HK-2 (cell line): ENCODE data around the gene SRGAP2C.
"Not testable (repeated sequence)": the region's sequence is repeated elsewhere in the genome, so short reads cannot be mapped to it uniquely, and the experiment has no call there.

Source experiments
- DNase-seq: peaks from one replicate; pipeline ENCODE4 v3.0.0-alpha.2; 2018; ENCODE audit not compliant: unreplicated experiment

SRGAP2C gene

DNA sequence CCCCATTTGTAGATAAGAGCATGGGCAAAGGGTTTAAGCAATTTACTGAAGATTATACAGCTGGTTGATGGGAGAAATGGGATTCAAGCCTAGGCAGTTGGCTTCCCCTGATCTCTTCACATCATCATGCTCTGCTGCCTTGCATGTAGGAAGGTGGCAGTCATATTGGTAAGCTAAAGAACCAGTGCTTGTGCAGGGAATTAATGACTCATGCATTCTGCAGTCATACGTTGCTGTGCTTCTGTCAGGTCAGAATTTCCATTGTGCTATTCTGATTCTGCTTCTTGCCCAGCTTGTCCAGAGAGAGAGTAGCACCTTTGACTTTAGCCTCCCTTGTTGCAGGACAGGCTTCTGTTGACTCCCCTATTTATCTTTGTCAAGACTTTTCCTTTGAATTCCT lies 153.2 kb downstream of the SRGAP2C start:
- DNase-seq: not testable (repeated sequence)

DNA sequence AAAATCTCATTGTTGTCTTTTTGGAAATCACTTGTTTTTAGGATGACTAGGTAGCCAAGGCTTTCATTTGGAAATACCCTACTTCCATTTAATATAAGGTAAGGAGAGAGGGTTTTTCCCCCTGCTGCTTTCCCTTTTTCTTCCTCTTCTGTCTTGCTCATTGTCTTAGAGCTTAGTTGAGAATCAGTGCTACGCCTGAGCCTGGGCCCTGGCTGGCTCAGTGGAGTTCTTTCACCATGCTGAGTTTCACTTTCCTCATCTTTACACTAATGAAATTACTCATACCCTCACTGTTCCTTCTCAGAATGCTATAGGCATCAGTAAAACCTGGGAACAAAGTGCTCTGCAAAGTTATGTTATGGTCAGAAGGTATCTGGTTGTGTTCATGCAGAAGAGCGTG lies 154.8 kb downstream of the SRGAP2C start:
- DNase-seq: not testable (repeated sequence)

DNA sequence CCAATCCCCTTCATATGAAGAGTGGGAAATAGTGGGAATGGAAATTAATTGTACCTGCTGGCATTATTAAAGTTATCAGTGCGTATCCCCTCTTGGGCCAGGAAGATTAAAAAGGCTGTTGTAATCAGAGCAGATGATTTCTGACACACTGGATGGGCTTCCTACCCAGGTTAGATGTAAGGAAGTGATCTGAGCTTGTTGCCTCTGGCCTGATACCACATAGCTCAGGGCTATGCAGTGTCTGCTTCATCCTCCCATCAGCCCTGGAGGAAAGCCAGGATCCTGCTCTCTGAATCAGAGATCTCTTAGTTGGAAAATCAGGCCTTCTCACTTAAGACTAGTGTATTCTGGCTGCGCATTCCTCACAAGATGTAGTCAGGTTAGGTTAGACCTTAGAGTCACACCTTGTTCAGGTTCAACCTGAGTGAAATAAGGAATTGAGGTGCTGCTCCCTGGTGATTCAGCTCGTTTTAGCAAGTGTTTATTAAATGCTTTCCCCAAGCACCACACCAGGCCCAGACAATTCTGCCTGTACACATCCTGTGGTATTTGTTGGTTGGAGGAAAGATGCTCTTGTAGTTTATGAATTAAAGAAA lies 158.6 kb downstream of the SRGAP2C start:
- not testable (repeated sequence) for DNase-seq

- not testable (repeated sequence) for DNase-seq
These were observed 159.6 kb downstream of the SRGAP2C start for GRCh38 chr1:121344355-121344754.

DNA sequence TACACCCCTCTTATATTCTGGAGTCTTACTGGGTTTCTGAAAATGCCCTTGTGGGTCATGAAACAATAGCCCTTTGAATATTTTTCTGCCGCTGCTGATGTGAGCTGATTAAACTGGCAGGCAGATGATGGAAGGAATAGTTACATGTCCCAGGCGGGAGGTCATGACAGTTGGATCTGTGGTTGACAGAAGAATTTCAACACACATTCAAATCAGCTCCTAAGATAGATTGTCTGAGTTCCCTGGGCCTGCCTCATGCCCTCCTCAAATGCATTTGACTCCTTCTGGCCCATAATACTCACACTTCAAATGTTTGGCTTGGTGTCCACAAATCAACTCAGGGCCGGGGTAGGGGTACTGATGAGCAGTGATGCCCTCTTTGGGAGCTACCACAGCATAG lies 161.9 kb downstream of the SRGAP2C start:
- not testable (repeated sequence) for DNase-seq

GRCh38 chr1:121347476-121347875 lies 162.7 kb downstream of the SRGAP2C start:
- not testable (repeated sequence) for DNase-seq

DNA sequence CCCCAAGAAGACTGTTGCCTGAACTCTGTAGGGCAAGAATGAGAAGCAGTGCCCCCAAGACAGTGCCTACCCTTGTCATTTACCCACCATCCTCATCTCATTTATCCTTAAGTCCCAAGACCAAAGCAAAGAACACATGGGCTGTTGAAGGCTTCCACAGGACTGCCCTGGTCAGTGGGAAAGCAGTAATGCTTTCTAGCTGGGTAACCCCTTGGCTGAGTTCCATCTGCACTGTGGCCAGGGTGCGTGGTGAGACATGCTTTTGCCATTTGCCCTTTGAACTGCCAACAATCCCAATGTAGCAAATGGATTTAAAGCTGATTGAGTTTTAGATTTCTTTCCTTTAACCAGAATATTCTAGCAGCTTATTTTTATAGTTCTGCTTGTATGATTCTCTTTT lies 163.3 kb downstream of the SRGAP2C start:
- DNase-seq: not testable (repeated sequence)

GRCh38 chr1:121349332-121349967 lies 164.7 kb downstream of the SRGAP2C start:
- DNase-seq: not testable (repeated sequence)

DNA sequence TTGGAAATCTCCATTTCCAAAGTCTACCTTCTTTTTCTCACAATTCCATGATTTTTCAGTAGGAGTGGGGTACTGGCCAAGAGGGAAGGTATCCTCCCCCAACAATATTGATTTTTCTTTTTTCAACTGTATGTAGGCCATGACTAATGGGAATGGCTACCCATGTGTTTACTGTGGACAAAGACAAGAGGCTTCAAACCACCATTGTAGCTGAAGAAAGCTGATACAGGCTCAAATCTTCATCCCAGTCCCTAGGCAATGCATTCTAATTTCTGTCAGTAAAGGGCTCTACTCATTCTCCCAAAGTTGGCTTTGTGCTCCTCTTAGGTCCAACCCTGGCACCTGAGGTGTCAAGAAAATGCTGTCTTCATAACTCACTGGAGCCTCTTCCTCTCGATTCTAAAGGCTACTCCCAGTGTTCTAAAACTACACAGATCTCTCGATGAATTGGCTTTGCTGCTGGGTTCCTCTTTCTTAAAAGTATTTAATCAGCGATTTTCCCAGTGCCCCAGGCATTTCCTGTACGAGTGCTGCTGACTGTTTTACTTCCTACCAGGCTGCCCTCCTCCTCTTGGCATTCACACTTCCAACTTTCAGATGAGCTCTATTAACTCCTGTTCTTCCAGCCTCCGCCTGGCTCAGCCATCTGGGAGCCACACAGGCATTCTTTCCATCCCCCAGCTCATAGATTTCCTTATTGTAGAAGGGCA lies 171.1 kb downstream of the SRGAP2C start:
- not testable (repeated sequence) for DNase-seq

- DNase-seq: not testable (repeated sequence)
These were observed 172.0 kb downstream of the SRGAP2C start for GRCh38 chr1:121356819-121357218.

DNA sequence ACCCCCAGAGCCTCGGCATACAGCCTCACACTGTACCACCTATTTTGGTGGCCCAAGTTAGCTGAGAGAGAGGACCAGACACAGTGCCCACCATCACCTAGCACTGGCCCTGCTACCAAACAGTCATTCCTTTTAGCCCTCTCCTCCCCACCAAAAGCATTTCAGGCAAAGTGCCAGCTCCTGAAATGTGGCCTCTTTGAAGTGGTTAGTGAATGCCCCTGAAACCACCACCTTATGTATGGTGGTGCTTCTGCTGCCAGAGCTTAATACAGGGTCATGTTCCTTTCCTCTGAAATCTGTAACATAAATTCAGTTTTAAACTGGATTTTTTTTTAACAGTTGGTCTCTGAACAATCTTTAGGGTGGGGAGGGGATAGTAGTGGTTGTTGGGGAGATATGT lies 175.8 kb downstream of the SRGAP2C start:
- DNase-seq: not testable (repeated sequence)

DNA sequence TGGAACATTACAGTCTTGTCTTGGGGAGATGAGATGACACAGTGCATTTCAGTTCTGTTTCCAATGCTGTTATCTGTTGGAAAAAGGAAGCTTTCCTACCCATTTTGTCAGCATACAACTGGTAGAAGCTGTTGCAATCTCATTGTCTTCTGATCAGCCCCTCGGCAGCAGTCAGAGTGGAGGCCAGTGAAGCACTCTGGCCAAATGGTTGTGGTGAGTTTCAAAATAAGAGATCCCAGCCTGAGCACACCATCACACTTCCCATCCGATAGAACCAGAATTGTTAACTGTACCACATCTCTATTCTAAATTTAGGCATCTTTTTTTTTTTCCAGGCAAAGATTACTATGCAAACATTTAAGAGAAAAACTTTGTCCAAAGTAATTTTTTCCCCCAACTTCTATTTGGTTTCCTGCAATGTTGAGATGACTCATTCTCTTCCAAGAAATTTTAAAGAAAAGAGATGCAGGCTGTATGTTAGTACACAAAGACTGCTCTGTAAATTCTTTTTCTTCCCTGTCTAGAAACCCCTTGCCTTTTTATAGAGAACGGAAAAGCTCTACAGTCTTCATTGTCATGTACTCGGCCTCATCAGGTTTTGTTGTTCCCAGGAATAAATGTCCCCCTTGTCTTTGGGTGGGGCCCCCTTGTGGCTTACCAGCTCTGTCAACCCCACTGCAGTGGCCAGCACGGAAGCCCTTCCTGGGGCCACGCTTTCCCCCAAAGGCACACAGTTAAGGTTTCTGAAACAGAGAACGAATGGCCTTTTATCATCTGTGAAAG lies 176.9 kb downstream of the SRGAP2C start:
- DNase-seq: not testable (repeated sequence)

DNA sequence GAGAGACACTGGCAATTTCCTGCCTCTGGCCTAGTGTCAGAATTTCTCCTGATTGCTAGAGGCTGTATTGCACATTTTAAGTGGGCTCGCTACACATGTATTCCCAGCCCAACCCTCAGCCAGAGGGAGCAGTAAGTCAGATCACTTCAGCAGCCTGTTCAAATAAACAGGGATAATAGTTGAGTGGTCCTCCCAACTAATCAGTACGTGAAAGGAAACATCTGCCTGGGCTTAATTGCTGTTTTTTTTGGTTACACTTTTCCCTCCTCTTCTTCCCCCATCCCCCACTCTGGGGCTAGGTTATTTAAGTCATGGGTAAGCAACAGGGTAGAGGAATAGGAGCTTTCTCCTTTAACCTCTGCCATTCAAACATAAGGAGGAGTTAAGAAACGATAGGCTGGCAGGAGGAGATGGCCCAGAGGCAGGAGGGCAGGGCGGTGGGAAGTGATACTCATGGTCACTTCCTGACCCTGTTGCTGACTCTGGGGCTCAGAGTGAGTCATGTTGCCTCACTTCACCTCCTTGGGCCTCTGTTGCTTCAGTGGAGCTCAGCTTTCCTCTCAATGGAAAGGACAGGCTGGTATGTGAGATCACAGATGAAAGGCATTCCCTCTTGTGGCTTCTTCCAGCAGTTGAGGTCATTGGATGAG lies 177.6 kb downstream of the SRGAP2C start:
- not testable (repeated sequence) for DNase-seq

DNA sequence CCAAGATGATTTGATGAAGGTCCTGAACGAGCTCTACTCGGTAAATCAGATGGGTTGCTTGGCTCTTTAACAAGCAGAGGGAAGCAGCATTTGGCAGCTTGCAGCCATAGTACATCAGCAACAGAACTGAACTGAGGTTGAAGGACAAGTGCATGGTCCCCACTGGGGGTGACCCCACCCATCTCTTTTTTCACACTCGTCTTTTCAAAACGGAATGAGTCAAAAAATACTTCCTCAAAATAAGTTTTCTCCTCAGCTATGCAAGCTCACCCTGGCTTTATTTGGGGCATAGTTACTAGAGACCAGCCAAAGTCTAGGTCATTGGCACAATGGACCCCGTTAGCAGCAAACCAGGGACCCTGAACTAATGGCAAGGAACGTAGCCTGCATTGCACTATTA lies 180.5 kb downstream of the SRGAP2C start:
- not testable (repeated sequence) for DNase-seq

- not testable (repeated sequence) for DNase-seq
These were observed 180.9 kb downstream of the SRGAP2C start for GRCh38 chr1:121365723-121366122.

DNA sequence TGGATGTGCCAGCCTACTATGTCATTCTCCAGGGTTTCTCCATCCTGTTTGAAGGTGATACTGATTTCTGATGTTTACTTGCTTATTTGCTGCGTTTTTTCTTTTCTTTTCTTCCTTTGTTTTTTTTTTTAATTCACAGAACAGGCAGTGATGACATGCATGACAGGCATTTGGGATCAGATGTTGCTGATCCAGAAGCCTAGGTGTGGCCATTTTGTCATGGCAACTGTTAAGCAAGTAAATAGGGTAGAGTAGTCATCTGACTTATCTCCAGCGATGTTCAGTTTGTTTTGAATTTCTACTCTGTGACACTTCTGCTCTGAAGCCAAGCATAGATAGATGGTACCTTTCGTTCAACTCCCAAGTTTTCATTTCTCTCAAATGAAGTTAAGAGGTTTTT lies 181.4 kb downstream of the SRGAP2C start:
- DNase-seq: not testable (repeated sequence)

- DNase-seq: not testable (repeated sequence)
These were observed 184.1 kb downstream of the SRGAP2C start for GRCh38 chr1:121368910-121369309.

- not testable (repeated sequence) for DNase-seq
These were observed 185.2 kb downstream of the SRGAP2C start for GRCh38 chr1:121369959-121370358.

GRCh38 chr1:121374851-121375367 lies 190.1 kb downstream of the SRGAP2C start:
- DNase-seq: not testable (repeated sequence)

- DNase-seq: not testable (repeated sequence)
These were observed 192.2 kb downstream of the SRGAP2C start for GRCh38 chr1:121376986-121377385.

DNA sequence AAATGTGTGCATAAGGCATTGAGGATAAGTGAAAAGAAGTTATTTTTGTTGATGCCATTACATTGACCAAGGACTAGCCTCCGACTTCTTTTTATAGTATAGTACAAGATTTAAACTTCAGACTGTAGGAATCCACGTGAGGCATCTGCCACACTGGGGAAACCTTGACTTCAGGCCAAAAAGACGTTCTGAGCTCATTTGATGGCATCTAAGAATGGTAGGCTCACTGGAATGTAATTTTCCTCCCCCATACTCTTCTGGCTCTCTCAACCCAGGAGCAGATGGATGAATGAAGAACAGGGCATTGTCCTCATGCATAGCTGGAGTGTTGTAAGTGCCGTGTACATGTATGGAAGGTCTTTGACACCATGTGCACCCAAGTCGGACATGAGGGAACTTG lies 194.0 kb downstream of the SRGAP2C start:
- not testable (repeated sequence) for DNase-seq
